Gastroesophageal sphincter (tissue), 4 donors: Measurements from ENCODE around the gene C10orf62. TPM values are rescaled to one million over a fixed set of nuclear protein-coding genes. Genes with fewer than 3 reads are reported as not detected.
"Not testable (repeated sequence)": the region's sequence is repeated elsewhere in the genome, so short reads cannot be mapped to it uniquely, and the experiment has no call there.

ENCODE experiments used
- ATAC-seq: fragments of 150-250 bp; one replicate; pipeline ENCODE4 v1.9.1; 2016; ENCODE audit warnings: mild to moderate bottlenecking, moderate library complexity
- H3K27ac ChIP-seq, 4 donors: fragments of 200-600 bp; sonication (generic) in 3 of 4; 1 replicate in 3 of 4; 2 replicates in 1 of 4; pipeline ENCODE4 v1.5.1; 2016 to 2019
- H3K27me3 ChIP-seq: fragments of 200-600 bp; sonication (generic); one replicate; pipeline ENCODE4 v1.5.1; 2019
- H3K36me3 ChIP-seq, 2 donors: fragments of 200-600 bp; sonication (generic); one replicate each; pipeline ENCODE4 v1.5.1; 2019; ENCODE audit warnings: control low read depth in 1 of 2
- H3K4me1 ChIP-seq, 3 donors: fragments of 200-600 bp; sonication (generic); 1 replicate in 2 of 3; 2 replicates in 1 of 3; pipeline ENCODE4 v1.5.1; 2016 to 2019; ENCODE audit warnings: control low read depth in 2 of 3
- H3K4me3 ChIP-seq, 2 donors: fragments of 200-600 bp; sonication (generic); one replicate each; pipeline ENCODE4 v1.5.1; 2019; ENCODE audit warnings: mild to moderate bottlenecking in 1 of 2, moderate library complexity in 1 of 2
- H3K9me3 ChIP-seq, 3 donors: fragments of 200-600 bp; sonication (generic); one replicate each; pipeline ENCODE4 v1.5.1; 2017 to 2019; ENCODE audit warnings: control low read depth in 2 of 3
- EP300 ChIP-seq: sonication (generic); formaldehyde crosslinking; IDR thresholded peaks from one replicate; pipeline ENCODE4 v1.6.1; 2017; ENCODE audit warnings: antibody characterized with exemption, mild to moderate bottlenecking
- POLR2A ChIP-seq, 2 donors: fragments of 450-650 bp; IDR thresholded peaks; one replicate each; pipeline ENCODE4 v1.6.1; 2017; ENCODE audit warnings: antibody characterized with exemption in 2 of 2, mild to moderate bottlenecking in 2 of 2, moderate library complexity in 1 of 2
- POLR2AphosphoS5 ChIP-seq: sonication (generic); formaldehyde crosslinking; IDR thresholded peaks from one replicate; pipeline ENCODE4 v1.6.1; 2017; ENCODE audit warnings: antibody characterized with exemption
- WGBS, 2 donors: methylation state at CpG; one replicate each; pipeline ENCODE4 v1.1.5; 2018; ENCODE audit warnings: low coverage in 1 of 2; 5-methylcytosine and 5-hydroxymethylcytosine counted together
- total RNA-seq, 4 donors: library from RNA; depleted of rRNA; stranded (reverse); fragments of >200 nt; gene quantifications; one replicate each; pipeline ENCODE4 v1.1.0, GENCODE V29; 2016
- TF ChIP-seq, protein P1 (sequence below), 4 experiments: fragments of 200-600 bp in 2 of 4; fragments of 450-650 bp in 2 of 4; sonication (generic) in 1 of 4; IDR thresholded peaks; one replicate each; pipeline ENCODE4 v1.5.1; 2017 to 2019; ENCODE audit warnings: antibody characterized with exemption in 4 of 4, mild to moderate bottlenecking in 2 of 4, moderate library complexity in 2 of 4

C10orf62 gene
- total RNA-seq, 4 donors from 2014 or later, result not detected

DNA sequence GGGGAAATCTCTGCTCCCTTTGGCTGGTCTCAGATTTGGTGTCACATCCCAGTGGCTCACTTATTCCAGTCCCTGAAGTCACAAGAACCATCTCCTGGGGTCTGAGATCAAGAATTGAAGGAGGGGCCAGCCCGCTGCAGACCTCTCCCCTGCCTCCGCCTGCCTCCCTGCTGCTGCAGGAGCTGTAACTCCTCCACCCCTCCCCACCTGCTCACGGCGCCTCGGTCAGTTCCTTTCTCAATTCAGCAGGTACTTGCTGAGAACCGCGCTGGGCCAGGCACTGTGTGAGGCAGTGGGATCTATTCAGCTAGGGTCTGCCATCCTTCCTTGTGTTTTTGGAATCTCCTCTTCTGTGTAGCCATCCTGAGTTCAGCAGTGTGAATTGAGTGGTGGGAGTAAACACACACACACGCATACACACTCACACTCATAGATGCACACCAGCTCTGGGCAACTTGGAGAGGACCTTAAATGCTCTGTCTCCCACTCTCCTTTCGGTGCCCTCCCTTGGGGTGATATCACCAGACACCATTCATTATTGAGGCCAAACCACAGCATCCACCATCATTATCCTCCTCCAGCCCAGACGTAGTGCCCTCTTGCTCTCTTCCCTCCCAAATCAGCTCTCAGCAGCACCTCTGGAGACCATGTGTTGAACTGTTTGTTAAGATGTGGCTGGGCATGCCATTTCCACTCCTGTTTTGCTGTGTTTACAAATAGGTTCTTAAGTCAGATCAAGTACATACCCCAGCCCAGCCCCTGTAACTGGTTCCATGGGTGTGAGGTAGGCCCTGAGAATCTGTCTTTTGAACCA, 39.0 kb upstream of the C10orf62 start:
- no peak overlapping the region for H3K4me3 ChIP-seq
- 79 to 94% methylated on average over 3 to 5 of the region's 10 CpGs for WGBS, 2 donors
- peak overlapping the region in 3 of 4 donors; percentile 47 to 58 (median 54) for H3K27ac ChIP-seq
- peaks cover 0 to 51% (median 0%) of the 10 kb centered on the region in 3 donors for H3K4me1 ChIP-seq
- H3K9me3 ChIP-seq, result no peaks in the 10 kb centered on the region
- no peak for TF ChIP-seq POLR2AphosphoS5
- TF ChIP-seq, protein P1, sequence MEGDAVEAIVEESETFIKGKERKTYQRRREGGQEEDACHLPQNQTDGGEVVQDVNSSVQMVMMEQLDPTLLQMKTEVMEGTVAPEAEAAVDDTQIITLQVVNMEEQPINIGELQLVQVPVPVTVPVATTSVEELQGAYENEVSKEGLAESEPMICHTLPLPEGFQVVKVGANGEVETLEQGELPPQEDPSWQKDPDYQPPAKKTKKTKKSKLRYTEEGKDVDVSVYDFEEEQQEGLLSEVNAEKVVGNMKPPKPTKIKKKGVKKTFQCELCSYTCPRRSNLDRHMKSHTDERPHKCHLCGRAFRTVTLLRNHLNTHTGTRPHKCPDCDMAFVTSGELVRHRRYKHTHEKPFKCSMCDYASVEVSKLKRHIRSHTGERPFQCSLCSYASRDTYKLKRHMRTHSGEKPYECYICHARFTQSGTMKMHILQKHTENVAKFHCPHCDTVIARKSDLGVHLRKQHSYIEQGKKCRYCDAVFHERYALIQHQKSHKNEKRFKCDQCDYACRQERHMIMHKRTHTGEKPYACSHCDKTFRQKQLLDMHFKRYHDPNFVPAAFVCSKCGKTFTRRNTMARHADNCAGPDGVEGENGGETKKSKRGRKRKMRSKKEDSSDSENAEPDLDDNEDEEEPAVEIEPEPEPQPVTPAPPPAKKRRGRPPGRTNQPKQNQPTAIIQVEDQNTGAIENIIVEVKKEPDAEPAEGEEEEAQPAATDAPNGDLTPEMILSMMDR (IDR thresholded peaks at IDR 0.05), result no peak
- no peak for TF ChIP-seq POLR2A (IDR thresholded peaks at IDR 0.05)
- no peak for TF ChIP-seq EP300
- no peaks in the 10 kb centered on the region for H3K27me3 ChIP-seq
- ATAC-seq, result no peak
- H3K36me3 ChIP-seq, result no peaks in the 10 kb centered on the region

DNA sequence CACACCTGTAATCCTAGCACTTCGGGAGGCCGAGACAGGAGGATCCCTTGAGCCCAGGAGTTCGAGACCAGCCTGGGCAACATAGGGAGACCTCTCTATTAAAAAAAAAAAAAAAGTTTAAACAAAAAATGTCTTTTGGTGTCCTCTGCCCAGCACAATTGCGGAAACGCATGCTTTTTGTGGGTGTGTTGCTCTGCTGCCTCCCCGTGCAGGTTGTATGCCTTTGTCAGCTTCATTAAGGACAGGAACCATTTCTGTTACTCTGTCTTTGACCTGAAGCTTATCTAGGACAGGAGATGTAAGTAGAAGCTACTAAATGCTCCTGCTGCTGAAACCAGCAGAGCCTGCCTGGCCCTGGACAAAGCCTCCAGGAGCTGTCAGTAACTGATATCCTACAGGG, 38.2 kb upstream of the C10orf62 start:
- TF ChIP-seq, protein P1 (IDR thresholded peaks at IDR 0.05), result no peak
- TF ChIP-seq POLR2AphosphoS5 (no peak), EP300 (no peak), POLR2A (IDR thresholded peaks at IDR 0.05) (no peak)
- H3K36me3 ChIP-seq, result no peaks in the 10 kb centered on the region
- no peak overlapping the region for H3K4me3 ChIP-seq
- H3K27ac ChIP-seq, result no peak overlapping the region
- ATAC-seq, result no peak
- H3K4me1 ChIP-seq, result peaks cover 0 to 51% (median 0%) of the 10 kb centered on the region in 3 donors
- 86 to 98% methylated on average over 3 to 6 of the region's 6 CpGs for WGBS, 2 donors
- H3K27me3 ChIP-seq, result no peaks in the 10 kb centered on the region
- H3K9me3 ChIP-seq, result no peaks in the 10 kb centered on the region

DNA sequence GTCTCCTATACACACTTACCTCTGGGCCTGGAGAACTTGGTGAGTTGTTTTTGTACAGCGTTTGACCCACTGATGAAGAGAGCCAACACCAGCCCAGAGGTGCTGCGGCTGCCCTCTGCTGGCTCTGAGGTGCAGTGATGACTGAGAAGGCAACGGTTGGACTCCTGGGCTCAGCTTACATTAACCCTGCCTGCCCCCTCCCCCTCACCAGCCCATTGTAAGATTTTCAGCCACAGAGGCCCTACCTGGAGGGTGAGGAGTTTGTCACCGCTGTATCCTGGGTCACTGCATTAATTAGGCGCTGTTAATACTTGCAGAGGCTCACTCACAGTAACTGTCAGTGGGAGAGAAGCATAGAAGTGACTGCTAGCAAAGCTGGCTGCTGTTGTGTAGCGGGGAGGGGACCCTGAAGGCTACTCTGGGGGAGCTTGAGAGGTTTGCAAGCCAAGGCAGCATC, 35.9 kb upstream of the C10orf62 start:
- Histone ChIP-seq H3K4me3 (no peak overlapping the region), H3K27me3 (no peaks in the 10 kb centered on the region), H3K27ac (no peak overlapping the region), H3K9me3 (no peaks in the 10 kb centered on the region), H3K4me1 (peaks cover 0 to 32% (median 0%) of the 10 kb centered on the region in 3 donors), H3K36me3 (no peaks in the 10 kb centered on the region)
- WGBS, 2 donors, result no CpG with 5 or more reads among the region's 6 CpGs
- TF ChIP-seq EP300, result no peak
- peak; percentile 17 for TF ChIP-seq POLR2AphosphoS5
- TF ChIP-seq POLR2A (IDR thresholded peaks at IDR 0.05), result no peak
- TF ChIP-seq, protein P1 (IDR thresholded peaks at IDR 0.05), result peak in 3 of 4 experiments; percentile 73 to 88 (median 79)
- ATAC-seq, result peak; percentile 95

DNA sequence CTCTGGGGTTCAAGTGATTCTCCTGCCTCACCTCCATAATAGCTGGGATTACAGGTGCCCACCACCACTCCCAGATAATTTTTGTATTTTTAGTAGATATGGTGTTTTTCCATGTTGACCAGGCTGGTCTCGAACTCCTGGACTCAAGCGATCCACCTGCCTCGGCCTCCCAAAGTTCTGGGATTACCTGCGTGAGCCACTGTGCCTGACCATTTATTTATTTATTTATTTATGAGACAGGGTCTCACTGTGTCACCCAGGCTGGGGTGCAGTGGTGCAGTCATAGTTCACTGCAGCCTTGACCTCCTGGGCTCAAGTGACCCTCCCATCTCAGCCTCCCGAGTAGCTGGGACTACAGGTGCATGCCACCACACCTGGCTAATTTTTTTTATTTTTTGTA, 35.2 kb upstream of the C10orf62 start:
- ATAC-seq, H3K27me3 ChIP-seq, H3K9me3 ChIP-seq, H3K27ac ChIP-seq, H3K36me3 ChIP-seq, H3K4me3 ChIP-seq: not testable (repeated sequence)
- WGBS, 2 donors, result 95% methylated on average over 4 of the region's 5 CpGs; no CpG with 5 or more reads in 1 of the 2 donors
- H3K4me1 ChIP-seq, result peaks cover 0 to 25% (median 0%) of the 10 kb centered on the region in 3 donors

DNA sequence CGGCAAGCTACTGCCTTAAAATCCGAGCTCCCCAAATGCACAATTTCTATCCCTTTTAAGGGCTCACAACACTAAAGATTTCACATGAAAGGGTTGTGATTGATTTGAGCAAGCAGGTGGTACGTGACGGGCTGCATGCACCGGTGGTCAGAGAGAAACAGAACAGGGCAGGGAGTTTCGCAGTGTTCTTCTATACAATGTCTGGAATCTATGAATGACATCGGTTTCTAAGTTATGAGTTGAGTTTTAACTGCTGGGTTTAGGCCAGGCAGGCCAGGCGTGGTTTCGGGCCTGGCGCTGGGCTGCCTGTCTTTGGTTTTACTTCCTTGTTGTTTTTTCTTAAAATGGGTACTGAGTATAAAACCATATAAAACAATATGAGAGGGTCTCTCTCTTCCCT, 34.0 kb upstream of the C10orf62 start:
- 88 to 95% methylated on average over 4 to 7 of the region's 10 CpGs for WGBS, 2 donors
- peaks cover 0 to 13% (median 0%) of the 10 kb centered on the region in 3 donors for H3K4me1 ChIP-seq
- H3K9me3 ChIP-seq, H3K36me3 ChIP-seq, ATAC-seq, H3K27ac ChIP-seq, H3K4me3 ChIP-seq, H3K27me3 ChIP-seq: not testable (repeated sequence)

DNA sequence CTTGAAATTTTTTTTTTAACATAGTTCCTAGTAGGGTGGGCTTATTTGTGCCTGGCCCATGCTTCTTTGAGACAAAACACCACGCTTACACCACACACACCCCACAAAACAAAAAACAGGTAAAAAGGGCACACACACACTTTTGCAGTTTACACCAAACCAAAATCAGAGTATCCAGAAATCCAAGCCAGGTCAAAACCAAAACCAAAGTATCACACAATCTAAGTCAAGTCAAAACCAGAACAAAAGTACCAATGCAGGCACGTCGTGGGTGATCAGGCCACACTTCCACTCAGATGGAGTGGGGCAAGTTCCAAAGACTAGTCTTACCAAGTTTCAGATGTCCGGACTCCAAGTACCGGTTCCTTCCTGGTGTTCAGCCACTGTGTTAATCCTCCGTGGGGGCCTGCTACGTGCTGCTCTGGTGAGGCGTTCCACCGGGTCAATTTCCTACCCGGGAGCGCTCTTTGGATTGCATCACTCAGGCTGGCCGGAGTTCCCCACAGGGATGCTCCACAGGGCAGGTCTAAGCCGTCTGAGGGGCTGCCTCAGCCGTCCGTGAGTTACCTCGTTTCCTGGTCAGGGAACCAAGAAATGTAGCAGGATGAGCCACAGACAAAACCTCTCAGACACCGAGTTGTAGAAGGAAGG, 28.7 kb upstream of the C10orf62 start:
- H3K9me3 ChIP-seq, H3K4me3 ChIP-seq, H3K27me3 ChIP-seq, H3K4me1 ChIP-seq, H3K36me3 ChIP-seq: not testable (repeated sequence)
- ATAC-seq, result peak; percentile 72
- 86% methylated on average over 1 of the region's 17 CpGs; no CpG with 5 or more reads in 1 of the 2 donors for WGBS, 2 donors
- peak overlapping the region in 1 of 4 donors; percentile 24 for H3K27ac ChIP-seq

DNA sequence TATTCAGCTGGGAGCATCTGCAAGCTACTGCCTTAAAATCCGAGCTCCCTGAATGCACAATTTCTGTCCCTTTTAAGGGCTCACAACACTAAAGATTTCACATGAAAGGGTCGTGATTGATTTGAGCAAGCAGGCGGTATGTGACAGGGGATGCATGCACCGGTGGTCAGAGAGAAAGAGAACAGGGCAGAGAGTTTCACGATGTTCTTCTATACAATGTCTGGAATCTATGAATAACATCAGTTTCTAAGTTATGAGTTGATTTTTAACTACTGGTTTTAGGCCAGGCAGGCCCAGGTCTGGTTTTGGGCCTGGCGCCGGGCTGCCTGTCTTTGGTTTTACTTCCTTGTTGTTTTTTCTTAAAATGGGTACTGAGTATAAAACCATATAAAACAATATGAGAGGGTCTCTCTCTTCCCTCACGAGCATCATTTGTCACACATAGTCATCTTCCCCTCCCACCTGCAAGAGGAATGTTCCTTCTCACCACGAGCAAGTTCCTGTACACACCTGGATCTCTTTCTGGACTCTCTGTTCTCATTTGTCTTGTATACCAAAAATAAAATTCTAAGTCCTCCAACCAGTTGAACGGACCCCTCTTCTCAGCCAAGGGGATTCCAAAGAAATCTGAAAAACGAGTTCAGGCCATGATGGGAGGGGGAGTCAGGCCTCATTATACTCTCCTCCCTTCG, 28.0 kb upstream of the C10orf62 start:
- H3K27me3 ChIP-seq, ATAC-seq, H3K4me3 ChIP-seq, H3K36me3 ChIP-seq, H3K9me3 ChIP-seq, H3K4me1 ChIP-seq: not testable (repeated sequence)
- H3K27ac ChIP-seq, result peak overlapping the region in 1 of 4 donors; percentile 24
- 92 to 95% methylated on average over 6 to 10 of the region's 12 CpGs for WGBS, 2 donors

DNA sequence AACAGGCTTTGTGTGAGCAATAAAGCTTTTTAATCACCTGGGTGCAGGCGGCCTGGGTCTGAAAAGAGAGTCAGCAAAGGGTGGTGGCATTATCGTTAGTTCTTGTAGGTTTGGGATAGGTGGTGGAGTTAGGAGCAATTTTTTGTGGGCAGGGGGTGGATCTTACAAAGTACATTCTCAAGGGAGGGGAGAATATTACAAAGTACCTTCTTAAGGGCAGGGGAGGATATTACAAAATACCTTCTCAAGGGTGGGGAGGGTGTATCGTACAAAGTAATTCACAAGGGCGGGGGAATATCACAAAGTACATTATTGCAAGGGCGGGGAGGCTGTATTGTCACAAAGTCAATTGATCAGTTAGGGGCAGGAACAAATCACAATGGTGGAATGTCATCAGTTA, 27.2 kb upstream of the C10orf62 start:
- H3K36me3 ChIP-seq, ATAC-seq, H3K4me3 ChIP-seq, H3K4me1 ChIP-seq, H3K27me3 ChIP-seq, H3K9me3 ChIP-seq, H3K27ac ChIP-seq: not testable (repeated sequence)
- WGBS, 2 donors, result 96 to 98% methylated on average over 4 to 5 of the region's 5 CpGs
